Measurements from ENCODE around the gene ANKRD30B. TPM values are rescaled to one million over a fixed set of nuclear protein-coding genes. Genes with fewer than 3 reads are reported as not detected.
"Not testable (repeated sequence)": the region's sequence is repeated elsewhere in the genome, so short reads cannot be mapped to it uniquely, and the experiment has no call there.

Gene ANKRD30B
- polyA plus RNA-seq, 1 donor, result 0.06 TPM

GRCh38 chr18:14856256-14856655 lies 108.3 kb downstream of the ANKRD30B start:
- DNase-seq (ENCODE audit: low read depth), result not testable (repeated sequence)

GRCh38 chr18:14858514-14858913 lies 110.5 kb downstream of the ANKRD30B start:
- DNase-seq (ENCODE audit: low read depth), result not testable (repeated sequence)

DNA sequence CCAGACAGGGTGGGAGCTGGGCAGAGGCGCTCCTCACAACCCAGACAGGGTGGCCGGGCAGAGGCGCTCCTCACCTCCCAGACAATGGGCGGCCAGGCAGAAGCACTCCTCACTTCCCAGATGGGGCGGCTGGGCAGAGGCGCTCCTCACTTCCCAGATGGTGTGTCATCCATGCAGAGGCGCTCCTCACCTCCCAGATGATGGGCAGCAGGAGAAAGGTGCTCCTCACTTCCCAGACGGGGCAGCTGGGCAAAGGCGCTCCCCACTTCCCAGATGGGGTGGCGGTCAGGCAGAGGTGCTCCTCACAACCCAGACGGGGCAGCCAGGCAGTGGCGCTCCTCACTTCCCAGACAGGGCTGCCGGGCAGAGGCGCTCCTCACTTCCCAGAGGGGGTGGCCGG lies 112.0 kb downstream of the ANKRD30B start:
- not testable (repeated sequence) for DNase-seq (ENCODE audit: low read depth)

DNA sequence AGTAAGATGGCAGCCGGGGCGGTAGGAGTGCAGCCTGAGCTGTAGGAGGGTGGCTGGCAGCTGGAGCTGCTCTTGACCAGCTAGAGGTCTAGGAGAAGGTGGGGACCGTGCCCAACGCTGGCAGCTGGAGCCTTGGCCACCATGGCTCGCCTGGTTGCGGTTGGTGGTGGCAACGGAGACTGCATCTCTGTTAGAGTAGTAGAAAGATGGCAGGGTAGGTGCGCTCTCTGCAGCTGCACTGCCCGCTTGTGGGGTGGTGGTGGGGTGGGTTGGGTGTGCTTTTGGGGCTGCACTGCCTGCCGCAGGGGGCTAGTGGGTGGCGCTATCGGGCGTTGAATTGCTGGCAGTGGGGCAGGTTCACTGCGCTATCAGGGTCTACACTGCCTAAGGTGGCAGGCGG lies 118.5 kb downstream of the ANKRD30B start:
- DNase-seq (ENCODE audit: low read depth), result not testable (repeated sequence)

DNA sequence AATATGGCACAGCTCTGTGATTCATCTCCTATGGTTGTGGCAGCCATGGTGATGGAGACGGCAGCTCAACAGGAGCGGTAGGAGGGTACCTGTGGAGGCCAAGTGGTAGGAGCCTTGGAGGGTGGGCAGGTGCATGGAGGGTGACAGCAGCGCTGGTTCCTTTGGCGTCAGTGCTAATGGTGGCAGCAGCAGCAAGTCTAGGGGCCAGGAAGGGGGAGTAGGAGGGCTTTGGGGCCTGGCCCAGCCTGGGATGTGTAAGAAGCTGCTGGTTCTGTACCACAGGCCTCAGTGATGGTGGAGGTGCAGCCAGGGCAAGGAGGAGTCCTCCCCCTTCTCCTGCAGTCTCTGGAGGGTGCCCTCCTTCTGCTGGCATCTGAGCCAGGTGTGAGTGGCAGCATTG lies 120.0 kb downstream of the ANKRD30B start:
- not testable (repeated sequence) for DNase-seq (ENCODE audit: low read depth)

GRCh38 chr18:14868825-14869224 lies 120.9 kb downstream of the ANKRD30B start:
- DNase-seq (ENCODE audit: low read depth), result not testable (repeated sequence)

GRCh38 chr18:14878826-14879225 lies 130.9 kb downstream of the ANKRD30B start:
- DNase-seq (ENCODE audit: low read depth), result not testable (repeated sequence)

DNA sequence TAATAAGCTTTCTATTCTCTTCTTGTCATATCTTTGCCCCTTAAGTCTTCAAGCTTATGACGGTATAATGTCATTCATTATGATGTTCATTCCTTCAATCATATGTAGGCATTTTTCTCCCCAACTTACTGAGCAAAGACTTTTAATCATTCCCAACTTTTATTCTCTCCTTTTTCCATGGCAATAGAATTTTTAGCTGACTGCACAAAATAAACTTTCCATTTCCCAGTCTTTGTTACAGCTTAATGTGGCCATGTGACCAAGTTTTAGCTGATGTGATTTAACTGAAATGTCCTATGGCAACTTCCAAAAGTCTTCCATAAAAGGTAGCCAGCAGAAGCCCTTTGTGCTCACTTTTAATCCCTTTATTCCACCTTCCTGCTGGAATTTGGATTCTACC lies 152.5 kb downstream of the ANKRD30B start:
- no peak for DNase-seq (ENCODE audit: low read depth)

Other genes with a start within 250 kb of the ANKRD30B start
- not detected for gene POTEC, start 204.6 kb upstream of the ANKRD30B start, polyA plus RNA-seq (ENCODE audit: insufficient read length)

Measured in forelimb muscle (tissue), 1 donor.